IPS DF 4.7 (cell line): ENCODE measurements around the gene RAB3B.
"Not testable (repeated sequence)": the region's sequence is repeated elsewhere in the genome, so short reads cannot be mapped to it uniquely, and the experiment has no call there.

Experiments used
- DNase-seq: peaks from one replicate; pipeline ENCODE4 v3.0.0-alpha.2; 2013; ENCODE audit warnings: low spot score; ENCODE audit errors: extremely low read depth

Gene RAB3B

GRCh38 chr1:51873270-51873669, 117.2 kb downstream of the RAB3B start:
- not testable (repeated sequence) for DNase-seq

GRCh38 chr1:51871351-51871975, 119.0 kb downstream of the RAB3B start:
- DNase-seq: no peak

GRCh38 chr1:51870603-51871350, 119.7 kb downstream of the RAB3B start:
- no peak for DNase-seq

- no peak for DNase-seq
These were observed 122.8 kb downstream of the RAB3B start for GRCh38 chr1:51867479-51868232.

DNA sequence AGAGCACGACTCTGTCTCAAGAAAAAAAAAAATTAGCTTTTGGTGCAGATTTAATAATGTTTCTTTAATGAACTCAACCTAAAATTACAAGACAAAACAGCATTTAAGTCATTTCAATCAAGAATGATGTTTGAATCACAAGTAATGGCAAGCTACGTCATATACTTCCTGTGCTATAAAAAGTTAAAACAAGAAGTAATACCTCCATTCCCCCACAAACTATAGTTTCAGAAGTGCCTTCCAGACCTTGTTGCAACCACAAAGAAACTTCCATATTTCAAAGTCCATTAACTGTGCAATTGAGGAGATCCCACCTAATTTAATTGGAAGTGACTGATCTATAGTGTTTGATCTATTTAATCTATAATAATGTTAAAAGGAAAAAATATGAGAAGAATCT, 127.1 kb downstream of the RAB3B start:
- DNase-seq: no peak

- no peak for DNase-seq
These were observed 128.8 kb downstream of the RAB3B start for GRCh38 chr1:51861669-51862068.

DNA sequence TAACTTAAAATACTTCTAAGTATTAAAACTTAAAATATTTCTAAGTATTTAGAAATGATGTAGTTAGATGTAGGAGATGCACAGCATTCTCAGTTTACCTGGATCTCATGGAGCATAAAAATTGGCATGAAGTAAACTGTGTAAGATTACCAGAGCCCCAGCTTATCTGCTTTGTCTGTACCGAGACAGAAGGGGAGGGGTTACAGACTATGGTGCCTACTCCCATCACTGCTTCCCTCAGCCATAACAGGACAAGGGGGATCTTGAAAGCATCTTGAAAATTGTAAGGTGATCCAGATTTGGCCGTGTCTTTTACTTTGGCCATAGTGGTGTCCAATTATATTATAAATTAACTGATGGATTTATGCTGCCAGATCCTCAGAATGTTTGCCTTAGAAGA, 130.8 kb downstream of the RAB3B start:
- DNase-seq: no peak

DNA sequence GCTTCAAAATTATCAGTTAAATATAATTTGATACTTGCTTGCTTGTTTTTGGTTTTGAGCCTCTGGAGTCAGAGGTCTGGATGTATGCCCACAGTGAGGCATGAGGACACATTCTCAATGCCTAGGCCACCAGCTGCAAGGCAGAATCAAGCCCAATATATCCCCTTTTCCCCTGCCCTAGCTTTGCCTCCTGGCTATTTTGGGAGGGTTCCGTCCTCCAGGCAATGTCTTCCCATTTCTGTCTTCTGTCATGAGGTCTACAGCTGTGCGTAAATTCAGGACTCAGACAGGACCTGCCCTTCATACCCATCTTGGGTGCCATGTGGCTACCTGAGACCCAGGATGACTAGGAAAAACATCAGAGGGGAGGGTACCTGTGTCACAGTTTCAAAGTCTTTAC, 131.2 kb downstream of the RAB3B start:
- no peak for DNase-seq

DNA sequence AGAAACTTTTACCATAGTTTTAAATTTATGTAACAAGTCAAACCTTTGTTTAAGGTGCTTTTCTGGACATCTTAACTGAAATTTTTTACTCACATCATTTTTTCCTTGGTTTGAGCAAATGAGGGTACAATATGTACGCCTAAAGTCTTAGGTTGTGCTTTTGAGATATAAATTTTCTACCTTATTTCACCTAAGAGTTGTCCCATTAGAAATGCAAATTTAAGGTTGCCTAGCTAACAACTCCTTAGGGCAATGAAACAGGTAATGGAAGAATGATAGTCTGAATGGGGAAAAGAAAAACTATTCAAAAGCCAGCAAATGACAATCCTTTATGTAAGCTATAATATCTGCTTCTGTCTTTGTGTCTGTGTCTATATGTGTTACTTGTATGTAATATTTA, 131.6 kb downstream of the RAB3B start:
- no peak for DNase-seq
